ENCODE measurements around the gene LINC01488. TPM values are rescaled to one million over a fixed set of nuclear protein-coding genes. Genes with fewer than 3 reads are reported as not detected.

LINC01488 gene
- total and polyA plus RNA-seq, 10 of the 15 experiments (the other 5 are each of a cell fraction or from before 2014, with no cell fraction given): not detected

DNA sequence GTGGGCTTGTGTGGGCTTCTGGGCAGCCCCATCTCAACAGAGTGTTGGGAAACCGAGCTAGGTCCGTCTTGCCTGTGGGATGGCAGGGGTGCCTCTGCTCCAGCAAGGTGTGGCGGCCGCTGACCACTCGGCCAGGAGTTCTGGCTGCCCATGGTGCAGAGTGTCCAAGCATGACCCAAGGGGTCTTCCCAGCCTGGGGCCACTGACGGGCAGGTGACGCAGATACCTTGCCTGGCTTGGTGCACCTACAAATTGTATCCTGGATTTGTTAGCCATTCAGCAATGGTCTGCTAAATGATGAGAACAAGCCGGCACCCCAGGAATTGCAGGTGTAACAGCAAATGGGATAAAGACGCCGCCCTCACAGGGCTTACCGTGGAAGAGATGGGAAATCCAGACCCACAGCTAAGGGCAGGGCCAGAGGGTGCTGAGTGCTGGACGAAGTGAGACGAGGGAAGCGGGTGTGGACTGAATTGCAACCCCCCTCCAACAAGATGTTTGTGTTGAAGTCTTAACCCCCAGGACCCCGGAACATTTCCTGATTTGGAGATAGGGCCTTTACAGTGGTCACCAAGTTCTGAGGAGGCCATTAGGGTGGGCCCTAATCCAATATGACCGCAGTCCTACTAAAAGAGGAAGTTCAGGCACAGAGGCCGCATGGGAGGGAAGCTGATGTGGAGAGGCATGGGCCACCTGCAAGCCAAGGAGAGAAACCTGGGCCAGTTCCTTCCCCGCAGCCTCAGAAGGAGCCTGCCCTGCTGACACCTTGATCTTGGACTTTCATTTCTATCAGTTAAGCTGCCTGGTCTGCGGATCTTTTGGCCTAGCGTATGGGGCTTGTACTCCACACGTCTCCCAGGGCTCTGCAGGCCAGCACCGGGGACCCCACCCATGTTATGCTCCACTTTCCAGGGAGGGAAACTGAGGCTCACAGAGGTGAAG is 45.2 kb upstream of the LINC01488 start:
- H3K36me3 ChIP-seq (ENCODE audit: control insufficient read depth in 2 of 2, insufficient read depth in 2 of 2, low read length in 1 of 2): no peaks in the 10 kb centered on the region
- DNase-seq (ENCODE audit: low read depth, low spot score) (no peak), FAIRE-seq (no peak), ATAC-seq (no peak)
- H3K9me3 ChIP-seq (replicated peaks; ENCODE audit: control insufficient read depth, insufficient read depth, low read length): no peaks in the 10 kb centered on the region
- H3K79me2 ChIP-seq (ENCODE audit: control insufficient read depth, insufficient read depth, low read length): no peaks in the 10 kb centered on the region
- no peak overlapping the region for H3K27ac ChIP-seq (ENCODE audit: control insufficient read depth, insufficient read depth)
- H2AFZ ChIP-seq (ENCODE audit: control insufficient read depth, low read depth, low read length): no peak overlapping the region
- CTCF ChIA-PET: no interaction called here
- TF ChIP-seq MYC (IDR thresholded peaks at IDR 0.05; ENCODE audit: insufficient read depth, insufficient read length, insufficient replicate concordance, low read length, severe bottlenecking): no peak
- TF ChIP-seq, protein P1, sequence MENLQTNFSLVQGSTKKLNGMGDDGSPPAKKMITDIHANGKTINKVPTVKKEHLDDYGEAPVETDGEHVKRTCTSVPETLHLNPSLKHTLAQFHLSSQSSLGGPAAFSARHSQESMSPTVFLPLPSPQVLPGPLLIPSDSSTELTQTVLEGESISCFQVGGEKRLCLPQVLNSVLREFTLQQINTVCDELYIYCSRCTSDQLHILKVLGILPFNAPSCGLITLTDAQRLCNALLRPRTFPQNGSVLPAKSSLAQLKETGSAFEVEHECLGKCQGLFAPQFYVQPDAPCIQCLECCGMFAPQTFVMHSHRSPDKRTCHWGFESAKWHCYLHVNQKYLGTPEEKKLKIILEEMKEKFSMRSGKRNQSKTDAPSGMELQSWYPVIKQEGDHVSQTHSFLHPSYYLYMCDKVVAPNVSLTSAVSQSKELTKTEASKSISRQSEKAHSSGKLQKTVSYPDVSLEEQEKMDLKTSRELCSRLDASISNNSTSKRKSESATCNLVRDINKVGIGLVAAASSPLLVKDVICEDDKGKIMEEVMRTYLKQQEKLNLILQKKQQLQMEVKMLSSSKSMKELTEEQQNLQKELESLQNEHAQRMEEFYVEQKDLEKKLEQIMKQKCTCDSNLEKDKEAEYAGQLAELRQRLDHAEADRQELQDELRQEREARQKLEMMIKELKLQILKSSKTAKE (IDR thresholded peaks at IDR 0.05; ENCODE audit: low read depth, poor library complexity, severe bottlenecking): no peak
- TF ChIP-seq PAX8 (IDR thresholded peaks at IDR 0.05): no peak
- TF ChIP-seq NFYA (IDR thresholded peaks at IDR 0.05; ENCODE audit: borderline replicate concordance, low read depth, low read length): no peak
- no peak for TF ChIP-seq SREBF2 (IDR thresholded peaks at IDR 0.05; ENCODE audit: low read length)
- TF ChIP-seq POLR2A (IDR thresholded peaks at IDR 0.05; ENCODE audit: low read depth, low read length): no peak
- no peak for TF ChIP-seq ATF7 (IDR thresholded peaks at IDR 0.05; ENCODE audit: low read depth)
- TF ChIP-seq NFIC (IDR thresholded peaks at IDR 0.05; ENCODE audit: low read depth, low read length): no peak
- TF ChIP-seq HDGF (IDR thresholded peaks at IDR 0.05): no peak
- TF ChIP-seq NR2C1 (IDR thresholded peaks at IDR 0.05): no peak
- TF ChIP-seq ZNF207 (IDR thresholded peaks at IDR 0.05; ENCODE audit: borderline replicate concordance): no peak
- TF ChIP-seq ZZZ3 (IDR thresholded peaks at IDR 0.05; ENCODE audit: control insufficient read depth, insufficient read length, low read depth): no peak
- no peak for TF ChIP-seq TCF12 (IDR thresholded peaks at IDR 0.05; ENCODE audit: low read depth, low read length)
- TF ChIP-seq HDAC6 (IDR thresholded peaks at IDR 0.05; ENCODE audit: unreplicated experiment): no peak
- TF ChIP-seq, protein P2, sequence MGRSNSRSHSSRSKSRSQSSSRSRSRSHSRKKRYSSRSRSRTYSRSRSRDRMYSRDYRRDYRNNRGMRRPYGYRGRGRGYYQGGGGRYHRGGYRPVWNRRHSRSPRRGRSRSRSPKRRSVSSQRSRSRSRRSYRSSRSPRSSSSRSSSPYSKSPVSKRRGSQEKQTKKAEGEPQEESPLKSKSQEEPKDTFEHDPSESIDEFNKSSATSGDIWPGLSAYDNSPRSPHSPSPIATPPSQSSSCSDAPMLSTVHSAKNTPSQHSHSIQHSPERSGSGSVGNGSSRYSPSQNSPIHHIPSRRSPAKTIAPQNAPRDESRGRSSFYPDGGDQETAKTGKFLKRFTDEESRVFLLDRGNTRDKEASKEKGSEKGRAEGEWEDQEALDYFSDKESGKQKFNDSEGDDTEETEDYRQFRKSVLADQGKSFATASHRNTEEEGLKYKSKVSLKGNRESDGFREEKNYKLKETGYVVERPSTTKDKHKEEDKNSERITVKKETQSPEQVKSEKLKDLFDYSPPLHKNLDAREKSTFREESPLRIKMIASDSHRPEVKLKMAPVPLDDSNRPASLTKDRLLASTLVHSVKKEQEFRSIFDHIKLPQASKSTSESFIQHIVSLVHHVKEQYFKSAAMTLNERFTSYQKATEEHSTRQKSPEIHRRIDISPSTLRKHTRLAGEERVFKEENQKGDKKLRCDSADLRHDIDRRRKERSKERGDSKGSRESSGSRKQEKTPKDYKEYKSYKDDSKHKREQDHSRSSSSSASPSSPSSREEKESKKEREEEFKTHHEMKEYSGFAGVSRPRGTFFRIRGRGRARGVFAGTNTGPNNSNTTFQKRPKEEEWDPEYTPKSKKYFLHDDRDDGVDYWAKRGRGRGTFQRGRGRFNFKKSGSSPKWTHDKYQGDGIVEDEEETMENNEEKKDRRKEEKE (IDR thresholded peaks at IDR 0.05): no peak
- no peak for TF ChIP-seq PML (IDR thresholded peaks at IDR 0.05; ENCODE audit: low read length)
- POLR2A ChIA-PET: no interaction called here
- intact Hi-C loops (cut with micrococcal nuclease; ENCODE audit: unreplicated experiment) (no loop called here), in situ Hi-C loops (cut with MboI) (no loop called here)
- H3K27me3 ChIP-seq (replicated peaks in 1 of 2; ENCODE audit: control insufficient read depth in 2 of 2, insufficient read depth in 2 of 2, low read length in 1 of 2): peaks cover 0 to 2% of the 10 kb centered on the region in 2 experiments
- no peak overlapping the region for H3K4me3 ChIP-seq
- SMC1A ChIA-PET (ENCODE audit: uncharacterized antibody, unreplicated experiment): no interaction called here
- RAD21 ChIA-PET (ENCODE audit: unreplicated experiment): no interaction called here
- 0 out of 2 replicates have a peak, but pooled peaks cover 2% of the 10 kb centered on the region for H3K4me1 ChIP-seq (ENCODE audit: control insufficient read depth, insufficient read depth, low read length)
- H3K4me2 ChIP-seq (ENCODE audit: control insufficient read depth, insufficient read depth): no peak overlapping the region
- WGBS (ENCODE audit: insufficient coverage, insufficient replicate concordance, low lambda C conversion rate, missing lambda C conversion rate): 49% methylated on average over 22 of the region's 22 CpGs
- H3K9ac ChIP-seq (ENCODE audit: control insufficient read depth, insufficient read depth, low read length): no peak overlapping the region
- H4K20me1 ChIP-seq (ENCODE audit: control insufficient read depth, insufficient read depth): no peaks in the 10 kb centered on the region
- no TSS peak for BruUV-seq (replicated peaks)
